IMR-90 (cell line): Measurements from ENCODE around the gene OXSR1. TPM values are rescaled to one million over a fixed set of nuclear protein-coding genes. Genes with fewer than 3 reads are reported as not detected.

Source experiments
- ATAC-seq: fragments of 200-7000 bp; cut with Tn5 transposase; 2 replicates; pipeline ENCODE4 v1.9.1; 2020; ENCODE audit warnings: low read depth, mild to moderate bottlenecking, moderate library complexity
- BruUV-seq: library from RNA; stranded (reverse); fragments of 400-500 nt; replicated peaks from 2 replicates; lab custom pipeline; 2021; lab: Mats Ljungman, UMichigan
- CTCF ChIA-PET: fragments of 300-600 bp; formaldehyde crosslinking; extraction: SDS; loops from one replicate; lab custom pipeline; 2021; ENCODE audit warnings: antibody characterized with exemption; lab: Yijun Ruan, JAX
- POLR2A ChIA-PET: fragments of 300-600 bp; sonication (Branson Sonifier 250); formaldehyde crosslinking; loops from one replicate; lab custom pipeline; 2022; ENCODE audit warnings: antibody characterized with exemption; ENCODE audit not compliant: unreplicated experiment; lab: Charles Lee
- DNase-seq: peaks from one replicate; pipeline ENCODE4 v3.0.0; 2013
- H2AFZ ChIP-seq: replicated peaks from 2 replicates; pipeline ENCODE3; 2013; ENCODE audit warnings: low read length, mild to moderate bottlenecking; ENCODE audit not compliant: poor library complexity
- H2AK5ac ChIP-seq: 2 replicates; pipeline ENCODE4 v1.6.1; 2013; ENCODE audit warnings: low read depth, low read length, inconsistent platforms
- H2AK9ac ChIP-seq: replicated peaks from 2 replicates; pipeline ENCODE3; 2013; ENCODE audit warnings: mild to moderate bottlenecking, low read depth, low read length, moderate library complexity; ENCODE audit not compliant: poor library complexity
- H2BK120ac ChIP-seq: 2 replicates; pipeline ENCODE4 v1.6.1; 2013; ENCODE audit warnings: low read depth, low read length, inconsistent platforms
- H2BK15ac ChIP-seq: 3 replicates; pipeline ENCODE4 v1.6.1; 2013; ENCODE audit warnings: low read depth, low read length, inconsistent platforms
- H2BK20ac ChIP-seq: 2 replicates; pipeline ENCODE4 v1.6.1; 2013; ENCODE audit warnings: low read depth, mild to moderate bottlenecking, inconsistent platforms, low read length, moderate library complexity
- H2BK5ac ChIP-seq: 2 replicates; pipeline ENCODE4 v1.6.1; 2013; ENCODE audit warnings: mild to moderate bottlenecking, low read depth, low read length, inconsistent platforms; ENCODE audit not compliant: poor library complexity, severe bottlenecking
- H3K14ac ChIP-seq: replicated peaks from 2 replicates; pipeline ENCODE4 v1.6.1; 2013; ENCODE audit warnings: low read depth, low read length, inconsistent platforms
- H3K18ac ChIP-seq: 2 replicates; pipeline ENCODE4 v1.6.1; 2013; ENCODE audit warnings: low read depth, low read length, control low read depth
- H3K23ac ChIP-seq: 2 replicates; pipeline ENCODE4 v1.6.1; 2013; ENCODE audit warnings: low read depth, low read length, inconsistent platforms
- H3K27ac ChIP-seq: 2 replicates; pipeline ENCODE4 v1.5.1; 2013; ENCODE audit warnings: mild to moderate bottlenecking, control low read depth, low read length; ENCODE audit not compliant: insufficient read depth
- H3K27me3 ChIP-seq: 2 replicates; pipeline ENCODE4 v1.6.1; 2013; ENCODE audit warnings: low read length; ENCODE audit not compliant: control insufficient read depth, insufficient read depth
- H3K36me3 ChIP-seq: 2 replicates; pipeline ENCODE4 v1.6.1; 2013; ENCODE audit warnings: low read length, mixed read lengths; ENCODE audit not compliant: control insufficient read depth, insufficient read depth
- H3K4ac ChIP-seq: 2 replicates; pipeline ENCODE4 v1.6.1; 2013; ENCODE audit warnings: low read depth, low read length, inconsistent platforms
- H3K4me1 ChIP-seq: 2 replicates; pipeline ENCODE4 v1.6.1; 2013; ENCODE audit warnings: low read length, mixed read lengths; ENCODE audit not compliant: control insufficient read depth, insufficient read depth
- H3K4me2 ChIP-seq: 2 replicates; pipeline ENCODE4 v1.6.1; 2013; ENCODE audit warnings: low read depth, mild to moderate bottlenecking, control low read depth, low read length, moderate library complexity
- H3K4me3 ChIP-seq: 2 replicates; pipeline ENCODE4 v1.5.1; 2013; ENCODE audit warnings: low read depth, mild to moderate bottlenecking, control low read depth, low read length, moderate library complexity; ENCODE audit not compliant: insufficient read depth
- H3K56ac ChIP-seq: 2 replicates; pipeline ENCODE4 v1.6.1; 2013; ENCODE audit warnings: low read length, inconsistent platforms; ENCODE audit not compliant: insufficient read depth; ENCODE audit errors: extremely low read depth
- H3K79me1 ChIP-seq, 2 experiments: 2 replicates each; pipeline ENCODE4 v1.6.1; 2013; ENCODE audit warnings: low read length in 2 of 2, inconsistent platforms in 1 of 2, low read depth in 1 of 2
- H3K9ac ChIP-seq: 2 replicates; pipeline ENCODE4 v1.6.1; 2013; ENCODE audit warnings: low read depth, low read length, control low read depth
- H3K9me1 ChIP-seq: 2 replicates; pipeline ENCODE4 v1.6.1; 2013; ENCODE audit warnings: low read length, inconsistent platforms; ENCODE audit not compliant: insufficient read depth
- H3K9me3 ChIP-seq: 2 replicates; pipeline ENCODE4 v1.6.1; 2013; ENCODE audit warnings: low read length; ENCODE audit not compliant: control insufficient read depth, insufficient read depth
- H4K20me1 ChIP-seq: 2 replicates; pipeline ENCODE4 v1.6.1; 2013; ENCODE audit warnings: low read length, inconsistent platforms; ENCODE audit not compliant: insufficient read depth
- H4K5ac ChIP-seq: 2 replicates; pipeline ENCODE4 v1.6.1; 2013; ENCODE audit warnings: mild to moderate bottlenecking, low read depth, low read length, control low read depth
- H4K8ac ChIP-seq, 2 experiments: 2 replicates each; pipeline ENCODE4 v1.6.1; 2013; ENCODE audit warnings: low read depth in 2 of 2, low read length in 2 of 2, control low read depth in 1 of 2, inconsistent platforms in 1 of 2
- H4K91ac ChIP-seq: 2 replicates; pipeline ENCODE4 v1.6.1; 2013; ENCODE audit warnings: low read depth, low read length, inconsistent platforms; ENCODE audit not compliant: insufficient read depth
- BHLHE40 ChIP-seq: fragments of 150-350 bp; IDR thresholded peaks from 2 replicates; pipeline ENCODE4 v1.6.1; 2016; ENCODE audit warnings: mild to moderate bottlenecking, low read depth, low read length
- CEBPB ChIP-seq: IDR thresholded peaks from 2 replicates; pipeline ENCODE4 v1.6.1; 2012; ENCODE audit warnings: low read depth, low read length, improper control_type of control experiment
- CHD1 ChIP-seq: IDR thresholded peaks from 2 replicates; pipeline ENCODE4 v1.6.1; 2012; ENCODE audit warnings: low read depth, low read length, improper control_type of control experiment
- CTCF ChIP-seq: conservative IDR thresholded peaks from 2 replicates; pipeline ENCODE4 v1.5.1; 2012; ENCODE audit warnings: mild to moderate bottlenecking, low read depth, low read length, improper control_type of control experiment
- ELK1 ChIP-seq: fragments of 150-350 bp; IDR thresholded peaks from 2 replicates; pipeline ENCODE4 v1.6.1; 2016; ENCODE audit warnings: low read depth, mild to moderate bottlenecking, low read length, moderate library complexity, borderline replicate concordance
- FOS ChIP-seq: fragments of 150-350 bp; IDR thresholded peaks from 2 replicates; pipeline ENCODE4 v1.6.1; 2016; ENCODE audit warnings: low read depth, low read length
- MAFK ChIP-seq: IDR thresholded peaks from 2 replicates; pipeline ENCODE4 v1.6.1; 2012; ENCODE audit warnings: low read depth, low read length, improper control_type of control experiment
- MAZ ChIP-seq: IDR thresholded peaks from 2 replicates; pipeline ENCODE4 v1.6.1; 2012; ENCODE audit warnings: low read depth, mild to moderate bottlenecking, low read length, improper control_type of control experiment, moderate library complexity, borderline replicate concordance
- MXI1 ChIP-seq: IDR thresholded peaks from 2 replicates; pipeline ENCODE4 v1.6.1; 2012; ENCODE audit warnings: low read depth, mild to moderate bottlenecking, low read length, moderate library complexity, borderline replicate concordance
- NFE2L2 ChIP-seq: fragments of 150-350 bp; IDR thresholded peaks from 2 replicates; pipeline ENCODE4 v1.6.1; 2016; ENCODE audit warnings: low read depth, mild to moderate bottlenecking, low read length
- RAD21 ChIP-seq: IDR thresholded peaks from 2 replicates; pipeline ENCODE4 v1.6.1; 2012; ENCODE audit warnings: low read length, improper control_type of control experiment
- RCOR1 ChIP-seq: IDR thresholded peaks from 2 replicates; pipeline ENCODE4 v1.6.1; 2012; ENCODE audit warnings: mild to moderate bottlenecking, low read length, improper control_type of control experiment; ENCODE audit not compliant: insufficient replicate concordance
- RFX5 ChIP-seq: IDR thresholded peaks from 2 replicates; pipeline ENCODE4 v1.8.0; 2012; ENCODE audit warnings: low read depth, mild to moderate bottlenecking, low read length, moderate library complexity
- SMC3 ChIP-seq: fragments of 150-350 bp; IDR thresholded peaks from 2 replicates; pipeline ENCODE4 v1.6.1; 2016; ENCODE audit warnings: low read depth, mild to moderate bottlenecking, antibody characterized with exemption, low read length, moderate library complexity
- USF2 ChIP-seq: fragments of 150-350 bp; IDR thresholded peaks from 2 replicates; pipeline ENCODE4 v1.6.1; 2017; ENCODE audit warnings: mild to moderate bottlenecking, antibody characterized with exemption, low read length, low read depth
- WGBS, 2 experiments: methylation state at CpG; one replicate each; pipeline versions ENCODE4 v1.1.5 to v1.1.7; 2013; ENCODE audit warnings: missing lambda C conversion rate in 2 of 2; ENCODE audit not compliant: insufficient read length in 1 of 2; ENCODE audit errors: extremely low coverage in 2 of 2; 5-methylcytosine and 5-hydroxymethylcytosine counted together
- dilution Hi-C: fragments of 300-500 bp; cut with HindIII; formaldehyde crosslinking; loops from one replicate; pipeline ENCODE4 v1.14.3; 2018; ENCODE audit warnings: low sequenced_read_pairs; ENCODE audit not compliant: unreplicated experiment
- in situ Hi-C: fragments of 300-500 bp; cut with MboI; formaldehyde crosslinking; loops from 3 replicates; pipeline ENCODE4 v1.14.3; 2019; ENCODE audit warnings: low sequenced_read_pairs, inconsistent platforms, mixed read lengths
- intact Hi-C: fragments of 100-400 bp; cut with micrococcal nuclease; formaldehyde crosslinking; loops from 2 replicates; pipeline ENCODE4 v1.10.0; 2022
- polyA plus RNA-seq, 3 experiments: library from polyadenylated mRNA; depleted of rRNA; stranded (reverse); fragments of >200 nt; gene quantifications; 2 replicates each; pipeline ENCODE4 v1.2.3, GENCODE V29; 2012; ENCODE audit warnings: low replicate concordance in 1 of 3
- total RNA-seq: library from RNA; depleted of rRNA; stranded (reverse); fragments of >200 nt; gene quantifications from 2 replicates; pipeline ENCODE4 v1.2.3, GENCODE V29; 2012

Gene OXSR1
- total and polyA plus RNA-seq, 2 of the 4 experiments (the other 2 are of a cell fraction), result 32.9 to 37.6 TPM

DNA sequence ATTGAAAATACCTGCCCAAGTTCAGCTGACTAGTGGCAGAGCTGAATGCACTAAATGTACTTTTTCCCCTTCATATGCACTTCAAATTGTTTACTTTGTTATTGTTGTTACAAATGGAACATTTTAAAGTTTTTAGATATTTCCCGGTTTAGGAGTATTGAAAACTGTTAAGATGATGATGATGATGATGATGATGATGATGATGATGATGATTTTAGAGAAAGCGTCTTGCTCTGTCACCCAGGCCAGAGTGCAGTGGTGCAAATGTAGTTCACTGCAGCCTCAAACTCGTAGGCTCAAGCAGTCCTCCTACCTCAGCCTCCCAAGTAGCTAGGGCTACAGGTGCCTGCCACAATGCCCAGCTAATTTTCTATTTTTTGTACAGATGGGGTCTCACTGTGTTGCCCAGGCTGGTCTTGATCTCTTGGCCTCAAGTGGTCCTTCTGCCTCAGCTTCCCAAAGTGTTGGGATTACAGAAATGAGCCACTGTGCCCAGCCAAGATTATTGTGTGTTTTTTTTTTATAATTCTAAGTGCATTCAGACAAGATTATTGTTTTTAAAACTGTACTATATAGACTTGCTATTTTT is 54.4 kb downstream of the OXSR1 start:
- H3K14ac ChIP-seq, result no peak overlapping the region
- peaks cover 2% of the 10 kb centered on the region; the same call in 1 of the 2 replicates for H3K4me1 ChIP-seq
- H3K4me2 ChIP-seq, result no peak overlapping the region
- H3K4ac ChIP-seq, result no peak overlapping the region
- no peak overlapping the region for H4K91ac ChIP-seq
- H3K9me3 ChIP-seq, result no peaks in the 10 kb centered on the region
- H2BK5ac ChIP-seq, result no peak overlapping the region
- no TSS peak for BruUV-seq
- peaks cover 12% of the 10 kb centered on the region for H3K36me3 ChIP-seq
- peaks cover 38 to 58% of the 10 kb centered on the region in 2 experiments for H3K79me1 ChIP-seq
- H3K23ac ChIP-seq, result no peak overlapping the region
- H2AK5ac ChIP-seq, result no peak overlapping the region
- no peak overlapping the region for H3K27ac ChIP-seq
- H4K20me1 ChIP-seq, result peaks cover 16% of the 10 kb centered on the region; the same call in 1 of the 2 replicates
- H3K27me3 ChIP-seq, result no peaks in the 10 kb centered on the region
- H3K9me1 ChIP-seq, result peaks cover 9% of the 10 kb centered on the region
- intact Hi-C loops (no loop called here), in situ Hi-C loops (no loop called here), dilution Hi-C loops (no loop called here)
- H2BK15ac ChIP-seq, result no peak overlapping the region
- no peak overlapping the region for H2BK20ac ChIP-seq
- no peak overlapping the region for H3K9ac ChIP-seq
- no peak overlapping the region for H2AFZ ChIP-seq
- no peak for DNase-seq
- no peak overlapping the region for H4K5ac ChIP-seq
- no peak overlapping the region for H2BK120ac ChIP-seq
- CTCF ChIA-PET, result interaction anchor here (0.6 kb wide), 1 partner anchor 41 kb away, joined by 3 read pairs; no protein-coding TSS in a partner anchor
- POLR2A ChIA-PET, result no interaction called here
- H2AK9ac ChIP-seq, result no peak overlapping the region
- H3K56ac ChIP-seq, result no peak overlapping the region
- no peak for ATAC-seq
- H4K8ac ChIP-seq, result no peak overlapping the region
- no CpG with 5 or more reads among the region's 3 CpGs for WGBS, 2 experiments
- no peak overlapping the region for H3K4me3 ChIP-seq
- no peak overlapping the region for H3K18ac ChIP-seq
- TF ChIP-seq NFE2L2 (no peak), RCOR1 (no peak), MAZ (no peak), RFX5 (no peak), CTCF (no peak), USF2 (no peak), MXI1 (no peak), CHD1 (no peak), SMC3 (no peak), BHLHE40 (no peak), ELK1 (no peak), RAD21 (no peak), CEBPB (no peak), MAFK (no peak), FOS (no peak)
